ENCODE measurements around the gene DGUOK.

DGUOK gene

GRCh38 chr2:73925853-73926492 lies 707 bp upstream of the DGUOK start:
- no peak for DNase-seq
- Histone ChIP-seq H3K27me3 (no peaks in the 10 kb centered on the region), H3K4me1 (peaks cover 0 to 40% (median 29%) of the 10 kb centered on the region in 4 donors), H3K27ac (peak overlapping the region; percentile 93 to 95), H3K9me3 (no peaks in the 10 kb centered on the region), H3K36me3 (no peaks in the 10 kb centered on the region), H3K4me3 (peak overlapping the region; percentile 75 to 82)
- intact Hi-C loops (cut with DNase I; ENCODE audit: low total_unique reads) = loop anchor here (5.0 to 10.0 kb wide), 2 partner anchors 76 to 101 kb away; partner anchors contain the start of gene STAMBP
- TF ChIP-seq, protein P1, sequence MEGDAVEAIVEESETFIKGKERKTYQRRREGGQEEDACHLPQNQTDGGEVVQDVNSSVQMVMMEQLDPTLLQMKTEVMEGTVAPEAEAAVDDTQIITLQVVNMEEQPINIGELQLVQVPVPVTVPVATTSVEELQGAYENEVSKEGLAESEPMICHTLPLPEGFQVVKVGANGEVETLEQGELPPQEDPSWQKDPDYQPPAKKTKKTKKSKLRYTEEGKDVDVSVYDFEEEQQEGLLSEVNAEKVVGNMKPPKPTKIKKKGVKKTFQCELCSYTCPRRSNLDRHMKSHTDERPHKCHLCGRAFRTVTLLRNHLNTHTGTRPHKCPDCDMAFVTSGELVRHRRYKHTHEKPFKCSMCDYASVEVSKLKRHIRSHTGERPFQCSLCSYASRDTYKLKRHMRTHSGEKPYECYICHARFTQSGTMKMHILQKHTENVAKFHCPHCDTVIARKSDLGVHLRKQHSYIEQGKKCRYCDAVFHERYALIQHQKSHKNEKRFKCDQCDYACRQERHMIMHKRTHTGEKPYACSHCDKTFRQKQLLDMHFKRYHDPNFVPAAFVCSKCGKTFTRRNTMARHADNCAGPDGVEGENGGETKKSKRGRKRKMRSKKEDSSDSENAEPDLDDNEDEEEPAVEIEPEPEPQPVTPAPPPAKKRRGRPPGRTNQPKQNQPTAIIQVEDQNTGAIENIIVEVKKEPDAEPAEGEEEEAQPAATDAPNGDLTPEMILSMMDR (IDR thresholded peaks at IDR 0.05) = no peak

GRCh38 chr2:73927344-73927743 lies 664 bp downstream of the DGUOK start:
- peaks cover 0 to 52% (median 29%) of the 10 kb centered on the region in 4 donors for H3K4me1 ChIP-seq
- TF ChIP-seq, protein P1 (IDR thresholded peaks at IDR 0.05) = no peak
- DNase-seq = no peak
- H3K9me3 ChIP-seq = no peaks in the 10 kb centered on the region
- peaks cover 0 to 5% (median 0%) of the 10 kb centered on the region in 3 donors for H3K36me3 ChIP-seq
- intact Hi-C loops (cut with DNase I; ENCODE audit: low total_unique reads) = loop anchor here (5.0 to 10.0 kb wide), 2 partner anchors 75 to 103 kb away; partner anchors contain the start of gene STAMBP
- no peaks in the 10 kb centered on the region for H3K27me3 ChIP-seq
- H3K4me3 ChIP-seq = peak overlapping the region; percentile 75 to 82
- peak overlapping the region; percentile 93 to 95 for H3K27ac ChIP-seq

DNA sequence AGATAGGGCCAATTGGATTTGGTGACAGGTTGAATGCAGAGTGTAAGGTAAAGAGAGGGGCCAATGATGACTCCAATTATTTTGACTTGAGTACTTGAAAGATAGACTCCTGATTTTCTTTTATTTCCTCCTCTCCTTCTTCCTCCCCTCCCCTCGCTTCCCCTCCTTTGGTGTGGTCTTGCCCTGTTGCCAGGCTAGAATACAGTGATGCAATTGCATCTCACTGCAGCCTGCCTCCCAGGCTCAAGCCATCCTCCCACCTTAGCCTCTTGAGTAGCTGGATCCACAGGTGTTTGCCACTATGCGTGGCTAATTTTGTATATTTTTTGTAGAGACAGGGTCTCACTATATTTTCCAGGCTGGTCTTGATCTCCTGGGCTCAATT lies 2.3 kb downstream of the DGUOK start:
- H3K4me1 ChIP-seq = peaks cover 0 to 54% (median 29%) of the 10 kb centered on the region in 4 donors
- no peaks in the 10 kb centered on the region for H3K9me3 ChIP-seq
- peaks cover 0 to 8% (median 3%) of the 10 kb centered on the region in 3 donors for H3K36me3 ChIP-seq
- intact Hi-C loops (cut with DNase I; ENCODE audit: low total_unique reads) = loop anchor here (5.0 to 10.0 kb wide), 2 partner anchors 73 to 104 kb away; partner anchors contain the start of gene STAMBP
- no peak overlapping the region for H3K4me3 ChIP-seq
- no peaks in the 10 kb centered on the region for H3K27me3 ChIP-seq
- no peak for DNase-seq
- TF ChIP-seq, protein P1 (IDR thresholded peaks at IDR 0.05) = no peak
- H3K27ac ChIP-seq = no peak overlapping the region

DNA sequence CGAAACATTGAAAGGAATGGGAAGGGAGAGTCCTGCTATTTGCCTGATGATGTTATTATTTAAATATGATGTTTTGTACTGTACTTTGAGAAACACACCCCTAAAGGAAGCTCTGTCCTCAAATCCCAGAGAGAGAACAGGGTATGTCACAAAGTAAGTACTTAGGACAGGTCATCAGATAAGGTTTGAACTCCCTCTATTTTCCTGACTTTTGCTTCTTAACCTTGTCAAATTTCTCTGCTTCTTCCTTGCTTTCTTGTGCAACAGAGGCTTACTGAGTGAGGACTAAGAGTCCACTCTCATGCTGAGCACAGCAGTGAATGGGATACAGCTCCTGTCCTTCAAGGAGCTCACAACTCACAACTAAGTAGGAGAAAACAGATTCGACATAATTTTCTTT lies 3.7 kb downstream of the DGUOK start:
- DNase-seq = no peak
- H3K9me3 ChIP-seq = no peaks in the 10 kb centered on the region
- no peak overlapping the region for H3K4me3 ChIP-seq
- TF ChIP-seq, protein P1 (IDR thresholded peaks at IDR 0.05) = no peak
- H3K4me1 ChIP-seq = peaks cover 0 to 59% (median 32%) of the 10 kb centered on the region in 4 donors
- no peak overlapping the region for H3K27ac ChIP-seq
- peaks cover 0 to 8% (median 8%) of the 10 kb centered on the region in 3 donors for H3K36me3 ChIP-seq
- intact Hi-C loops (cut with DNase I; ENCODE audit: low total_unique reads) = loop anchor here (5.0 kb wide), 1 partner anchor 52 kb away; the partner anchor contains the start of gene TET3
- no peaks in the 10 kb centered on the region for H3K27me3 ChIP-seq

DNA sequence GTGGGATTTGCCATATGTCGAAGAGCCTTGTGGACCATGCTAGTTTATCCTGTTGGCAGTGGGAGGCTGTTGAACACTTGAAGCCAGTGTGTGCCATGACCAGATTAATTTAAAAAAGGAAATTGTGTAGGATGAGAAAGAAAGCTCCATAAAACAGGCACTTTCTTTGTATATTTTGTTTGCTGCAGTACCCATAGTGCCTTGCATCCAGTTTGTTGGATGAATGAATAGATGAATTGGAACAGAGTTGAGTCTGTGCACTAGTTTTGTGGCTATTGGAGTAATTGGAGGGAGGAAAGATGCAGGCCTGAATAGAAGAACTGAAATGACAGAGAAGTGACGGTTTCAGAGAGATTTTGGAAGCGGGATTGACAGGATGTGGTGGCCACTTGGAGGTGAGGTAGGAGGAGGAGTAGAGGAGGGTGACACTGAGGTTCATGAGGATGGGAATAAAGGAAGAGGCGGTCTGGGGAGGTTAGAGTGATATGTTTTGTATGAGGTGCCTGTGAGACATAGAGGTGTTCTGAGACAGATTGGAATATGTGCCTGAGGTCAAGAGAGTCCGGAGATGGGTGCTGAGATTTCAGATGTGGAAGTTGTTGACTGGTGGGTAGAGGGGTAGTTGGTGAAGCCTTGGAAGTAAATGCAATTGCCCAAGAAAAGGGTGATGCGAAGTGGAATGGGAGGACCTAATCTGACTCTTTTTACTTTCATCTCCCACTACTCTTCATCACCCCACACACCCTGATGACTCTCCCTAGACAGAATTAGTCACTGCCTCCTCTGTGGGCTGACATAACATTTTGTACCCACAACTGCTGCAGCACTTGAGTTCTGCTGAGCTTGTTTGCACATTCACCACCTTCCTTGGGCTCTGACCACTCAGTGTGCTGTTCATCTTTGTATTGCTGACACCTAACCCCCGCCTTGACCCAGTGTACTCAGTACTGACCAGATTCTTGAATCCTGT lies 5.1 kb downstream of the DGUOK start:
- Histone ChIP-seq H3K4me1 (peaks cover 0 to 65% (median 34%) of the 10 kb centered on the region in 4 donors), H3K36me3 (peaks cover 0 to 10% (median 8%) of the 10 kb centered on the region in 3 donors), H3K4me3 (no peak overlapping the region), H3K27me3 (no peaks in the 10 kb centered on the region), H3K27ac (no peak overlapping the region), H3K9me3 (no peaks in the 10 kb centered on the region)
- DNase-seq = no peak
- TF ChIP-seq, protein P1 (IDR thresholded peaks at IDR 0.05) = no peak
- intact Hi-C loops (cut with DNase I; ENCODE audit: low total_unique reads) = loop anchor here (5.0 kb wide), 1 partner anchor 50 kb away; the partner anchor contains the start of gene TET3

All from tibial artery (tissue), 4 donors.